ENCODE measurements around the gene ERCC1.

ERCC1 gene

GRCh38 chr19:45424191-45425058 is 708 bp upstream of the ERCC1 start:
- peak overlapping the region; percentile 40 for H2AFZ ChIP-seq (ENCODE audit: low read depth, low read length)
- peaks cover 14% of the 10 kb centered on the region for H3K79me2 ChIP-seq (ENCODE audit: low read length)
- peaks cover 12% of the 10 kb centered on the region for H3K36me3 ChIP-seq (replicated peaks; ENCODE audit: low read depth, low read length)
- no peaks in the 10 kb centered on the region for H3K9me3 ChIP-seq (ENCODE audit: insufficient read depth, low read length)
- H4K20me1 ChIP-seq (ENCODE audit: insufficient read depth, low read length): no peaks in the 10 kb centered on the region
- H3K9ac ChIP-seq (ENCODE audit: low read length): peak overlapping the region; percentile 90
- peak overlapping the region; percentile 80 for H3K4me2 ChIP-seq (ENCODE audit: low read length)
- H3K4me1 ChIP-seq (ENCODE audit: low read length): peaks cover 25% of the 10 kb centered on the region
- H3K27ac ChIP-seq (ENCODE audit: low read length): peak overlapping the region; percentile 78
- TF ChIP-seq EZH2phosphoT487 (IDR thresholded peaks at IDR 0.05; ENCODE audit: low read depth): no peak
- TF ChIP-seq CTCF (IDR thresholded peaks at IDR 0.05; ENCODE audit: low read depth, low read length): no peak
- H3K27me3 ChIP-seq (ENCODE audit: low read depth, low read length): no peaks in the 10 kb centered on the region
- peak overlapping the region; percentile 77 for H3K4me3 ChIP-seq (ENCODE audit: low read length)

- no peaks in the 10 kb centered on the region for H4K20me1 ChIP-seq (ENCODE audit: insufficient read depth, low read length)
- H3K79me2 ChIP-seq (ENCODE audit: low read length): peaks cover 17% of the 10 kb centered on the region
- H3K36me3 ChIP-seq (replicated peaks; ENCODE audit: low read depth, low read length): peaks cover 16% of the 10 kb centered on the region
- H2AFZ ChIP-seq (ENCODE audit: low read depth, low read length): no peak overlapping the region
- H3K4me3 ChIP-seq (ENCODE audit: low read length): peak overlapping the region; percentile 77
- peak overlapping the region; percentile 90 for H3K9ac ChIP-seq (ENCODE audit: low read length)
- TF ChIP-seq CTCF (IDR thresholded peaks at IDR 0.05; ENCODE audit: low read depth, low read length) (no peak), EZH2phosphoT487 (IDR thresholded peaks at IDR 0.05; ENCODE audit: low read depth) (no peak)
- H3K4me1 ChIP-seq (ENCODE audit: low read length): peaks cover 34% of the 10 kb centered on the region
- H3K27ac ChIP-seq (ENCODE audit: low read length): peak overlapping the region; percentile 78
- no peaks in the 10 kb centered on the region for H3K27me3 ChIP-seq (ENCODE audit: low read depth, low read length)
- no peaks in the 10 kb centered on the region for H3K9me3 ChIP-seq (ENCODE audit: insufficient read depth, low read length)
- peak overlapping the region; percentile 80 for H3K4me2 ChIP-seq (ENCODE audit: low read length)
These were observed 606 bp downstream of the ERCC1 start for GRCh38 chr19:45423033-45423588.

- H3K27me3 ChIP-seq (ENCODE audit: low read depth, low read length): no peaks in the 10 kb centered on the region
- H3K9ac ChIP-seq (ENCODE audit: low read length): no peak overlapping the region
- no peaks in the 10 kb centered on the region for H4K20me1 ChIP-seq (ENCODE audit: insufficient read depth, low read length)
- no peak for TF ChIP-seq CTCF (IDR thresholded peaks at IDR 0.05; ENCODE audit: low read depth, low read length)
- no peak for TF ChIP-seq EZH2phosphoT487 (IDR thresholded peaks at IDR 0.05; ENCODE audit: low read depth)
- H3K36me3 ChIP-seq (replicated peaks; ENCODE audit: low read depth, low read length): peaks cover 20% of the 10 kb centered on the region
- H3K4me1 ChIP-seq (ENCODE audit: low read length): peaks cover 32% of the 10 kb centered on the region
- no peak overlapping the region for H2AFZ ChIP-seq (ENCODE audit: low read depth, low read length)
- no peaks in the 10 kb centered on the region for H3K9me3 ChIP-seq (ENCODE audit: insufficient read depth, low read length)
- H3K4me2 ChIP-seq (ENCODE audit: low read length): no peak overlapping the region
- H3K27ac ChIP-seq (ENCODE audit: low read length): no peak overlapping the region
- H3K79me2 ChIP-seq (ENCODE audit: low read length): peaks cover 17% of the 10 kb centered on the region
- no peak overlapping the region for H3K4me3 ChIP-seq (ENCODE audit: low read length)
These were observed 1.7 kb downstream of the ERCC1 start for GRCh38 chr19:45421947-45422498.

- Histone ChIP-seq H3K4me1 (ENCODE audit: low read length) (peaks cover 32% of the 10 kb centered on the region), H3K4me3 (ENCODE audit: low read length) (no peak overlapping the region), H2AFZ (ENCODE audit: low read depth, low read length) (no peak overlapping the region), H3K9me3 (ENCODE audit: insufficient read depth, low read length) (no peaks in the 10 kb centered on the region), H4K20me1 (ENCODE audit: insufficient read depth, low read length) (no peaks in the 10 kb centered on the region), H3K79me2 (ENCODE audit: low read length) (peaks cover 17% of the 10 kb centered on the region), H3K27ac (ENCODE audit: low read length) (no peak overlapping the region), H3K27me3 (ENCODE audit: low read depth, low read length) (no peaks in the 10 kb centered on the region), H3K9ac (ENCODE audit: low read length) (no peak overlapping the region), H3K36me3 (replicated peaks; ENCODE audit: low read depth, low read length) (peaks cover 31% of the 10 kb centered on the region), H3K4me2 (ENCODE audit: low read length) (no peak overlapping the region)
- no peak for TF ChIP-seq CTCF (IDR thresholded peaks at IDR 0.05; ENCODE audit: low read depth, low read length)
- TF ChIP-seq EZH2phosphoT487 (IDR thresholded peaks at IDR 0.05; ENCODE audit: low read depth): no peak
These were observed 2.8 kb downstream of the ERCC1 start for GRCh38 chr19:45420871-45421270.
